MM.1S (cell line): ENCODE measurements around the gene COL28A1.

Experiments
- DNase-seq: peaks from one replicate; pipeline ENCODE4 v3.0.0-alpha.2; 2015
- H2AFZ ChIP-seq: fragments of 300-600 bp; sonication (generic); 2 replicates; pipeline ENCODE4 v1.6.0; 2016; ENCODE audit warnings: antibody characterized with exemption, low read length
- H3F3A ChIP-seq: fragments of 300-600 bp; sonication (generic); 2 replicates; pipeline ENCODE4 v1.6.1; 2016; ENCODE audit warnings: mild to moderate bottlenecking, antibody characterized with exemption, low read length, moderate library complexity, mixed read lengths; ENCODE audit not compliant: insufficient read depth
- H3K27ac ChIP-seq: fragments of 300-600 bp; sonication (generic); 2 replicates; pipeline ENCODE4 v1.5.1; 2016; ENCODE audit warnings: mild to moderate bottlenecking, low read length
- H3K27me3 ChIP-seq: fragments of 300-600 bp; sonication (generic); replicated peaks from 2 replicates; pipeline ENCODE4 v1.6.0; 2016; ENCODE audit warnings: low read length; ENCODE audit not compliant: insufficient read depth
- H3K36me3 ChIP-seq: fragments of 300-600 bp; sonication (generic); replicated peaks from 2 replicates; pipeline ENCODE4 v1.6.1; 2016; ENCODE audit warnings: mild to moderate bottlenecking, low read length, mixed read lengths; ENCODE audit not compliant: insufficient read depth
- H3K4me1 ChIP-seq: fragments of 300-600 bp; sonication (generic); 2 replicates; pipeline ENCODE4 v1.6.1; 2016; ENCODE audit warnings: low read length, mixed read lengths
- H3K4me2 ChIP-seq: fragments of 300-600 bp; sonication (generic); 2 replicates; pipeline ENCODE4 v1.6.0; 2016; ENCODE audit warnings: low read depth, low read length
- H3K4me3 ChIP-seq: fragments of 300-600 bp; sonication (generic); 2 replicates; pipeline ENCODE4 v1.5.1; 2016; ENCODE audit warnings: low read length, mixed read lengths
- H3K79me2 ChIP-seq: fragments of 300-600 bp; sonication (generic); 2 replicates; pipeline ENCODE4 v1.6.1; 2016; ENCODE audit warnings: mixed run types, low read length, mixed read lengths
- H3K9ac ChIP-seq: fragments of 300-600 bp; sonication (generic); 2 replicates; pipeline ENCODE4 v1.6.1; 2016; ENCODE audit warnings: low read length, mixed read lengths
- H3K9me2 ChIP-seq: fragments of 300-600 bp; sonication (generic); replicated peaks from 2 replicates; pipeline ENCODE4 v1.6.1; 2016; ENCODE audit warnings: mild to moderate bottlenecking, low read length, mixed read lengths; ENCODE audit not compliant: insufficient read depth
- H3K9me3 ChIP-seq: fragments of 300-600 bp; sonication (generic); replicated peaks from 2 replicates; pipeline ENCODE4 v1.6.1; 2016; ENCODE audit warnings: mild to moderate bottlenecking, low read length, mixed read lengths; ENCODE audit not compliant: insufficient read depth
- H4K20me1 ChIP-seq: fragments of 300-600 bp; sonication (generic); 2 replicates; pipeline ENCODE4 v1.6.1; 2016; ENCODE audit warnings: mild to moderate bottlenecking, low read length, moderate library complexity, mixed read lengths; ENCODE audit not compliant: insufficient read depth
- CTCF ChIP-seq: fragments of 300-600 bp; sonication (generic); IDR thresholded peaks from 2 replicates; pipeline ENCODE4 v1.5.1; 2016; ENCODE audit warnings: antibody characterized with exemption, low read length, mixed read lengths
- EZH2 ChIP-seq: fragments of 300-600 bp; sonication (generic); optimal IDR thresholded peaks from 2 replicates; pipeline ENCODE3; 2017; ENCODE audit warnings: low read depth, mild to moderate bottlenecking, antibody characterized with exemption, low read length, mixed read lengths
- EZH2phosphoT487 ChIP-seq: fragments of 300-600 bp; sonication (generic); IDR thresholded peaks from 2 replicates; pipeline ENCODE4 v1.6.1; 2018; ENCODE audit warnings: antibody characterized with exemption, low read length

Gene COL28A1

GRCh38 chr7:7347045-7347444 lies 188.6 kb downstream of the COL28A1 start:
- no peaks in the 10 kb centered on the region for H3K27me3 ChIP-seq
- no peak overlapping the region for H3K9ac ChIP-seq
- no peak for TF ChIP-seq EZH2phosphoT487
- no peak overlapping the region for H3K4me2 ChIP-seq
- H3F3A ChIP-seq, result no peaks in the 10 kb centered on the region
- H3K9me3 ChIP-seq, result no peaks in the 10 kb centered on the region
- no peak overlapping the region for H2AFZ ChIP-seq
- no peaks in the 10 kb centered on the region for H3K79me2 ChIP-seq
- H3K4me1 ChIP-seq, result no peaks in the 10 kb centered on the region
- no peaks in the 10 kb centered on the region for H3K36me3 ChIP-seq
- no peak overlapping the region for H3K4me3 ChIP-seq
- no peak overlapping the region for H3K27ac ChIP-seq
- no peak for DNase-seq
- H4K20me1 ChIP-seq, result no peaks in the 10 kb centered on the region
- no peaks in the 10 kb centered on the region for H3K9me2 ChIP-seq

GRCh38 chr7:7344583-7344982 lies 191.1 kb downstream of the COL28A1 start:
- Histone ChIP-seq H3F3A (no peaks in the 10 kb centered on the region), H3K36me3 (no peaks in the 10 kb centered on the region), H3K4me2 (no peak overlapping the region), H4K20me1 (no peaks in the 10 kb centered on the region), H3K27me3 (no peaks in the 10 kb centered on the region), H3K9me2 (no peaks in the 10 kb centered on the region), H3K9ac (no peak overlapping the region), H3K4me1 (no peaks in the 10 kb centered on the region), H2AFZ (no peak overlapping the region), H3K79me2 (no peaks in the 10 kb centered on the region), H3K4me3 (no peak overlapping the region), H3K9me3 (no peaks in the 10 kb centered on the region), H3K27ac (no peak overlapping the region)
- TF ChIP-seq CTCF (no peak), EZH2 (no peak), EZH2phosphoT487 (no peak)
- no peak for DNase-seq

GRCh38 chr7:7335909-7336308 lies 199.8 kb downstream of the COL28A1 start:
- no peaks in the 10 kb centered on the region for H3F3A ChIP-seq
- no peaks in the 10 kb centered on the region for H3K36me3 ChIP-seq
- no peak overlapping the region for H3K9ac ChIP-seq
- H3K27me3 ChIP-seq, result no peaks in the 10 kb centered on the region
- no peaks in the 10 kb centered on the region for H4K20me1 ChIP-seq
- no peaks in the 10 kb centered on the region for H3K79me2 ChIP-seq
- DNase-seq, result no peak
- H2AFZ ChIP-seq, result no peak overlapping the region
- H3K4me3 ChIP-seq, result no peak overlapping the region
- no peaks in the 10 kb centered on the region for H3K4me1 ChIP-seq
- TF ChIP-seq EZH2 (no peak), CTCF (no peak), EZH2phosphoT487 (no peak)
- H3K9me2 ChIP-seq, result no peaks in the 10 kb centered on the region
- no peak overlapping the region for H3K27ac ChIP-seq
- H3K4me2 ChIP-seq, result no peak overlapping the region
- H3K9me3 ChIP-seq, result no peaks in the 10 kb centered on the region

- Histone ChIP-seq H3K27ac (no peak overlapping the region), H2AFZ (no peak overlapping the region), H3K36me3 (no peaks in the 10 kb centered on the region), H3K9me2 (no peaks in the 10 kb centered on the region), H3K27me3 (no peaks in the 10 kb centered on the region), H3K4me3 (no peak overlapping the region), H3K4me1 (no peaks in the 10 kb centered on the region), H3K4me2 (no peak overlapping the region), H3K9me3 (no peaks in the 10 kb centered on the region), H4K20me1 (no peaks in the 10 kb centered on the region), H3K79me2 (no peaks in the 10 kb centered on the region), H3K9ac (no peak overlapping the region), H3F3A (no peaks in the 10 kb centered on the region)
- TF ChIP-seq EZH2phosphoT487, result no peak
- TF ChIP-seq EZH2, result no peak
- DNase-seq, result no peak
These were observed 200.5 kb downstream of the COL28A1 start for GRCh38 chr7:7335215-7335614.
